Measurements from ENCODE around the gene CXXC4. TPM values are rescaled to one million over a fixed set of nuclear protein-coding genes. Genes with fewer than 3 reads are reported as not detected.

CXXC4 gene
- total and polyA plus RNA-seq, 7 experiments from 2014 or later: 0.42 TPM; not detected in 6

DNA sequence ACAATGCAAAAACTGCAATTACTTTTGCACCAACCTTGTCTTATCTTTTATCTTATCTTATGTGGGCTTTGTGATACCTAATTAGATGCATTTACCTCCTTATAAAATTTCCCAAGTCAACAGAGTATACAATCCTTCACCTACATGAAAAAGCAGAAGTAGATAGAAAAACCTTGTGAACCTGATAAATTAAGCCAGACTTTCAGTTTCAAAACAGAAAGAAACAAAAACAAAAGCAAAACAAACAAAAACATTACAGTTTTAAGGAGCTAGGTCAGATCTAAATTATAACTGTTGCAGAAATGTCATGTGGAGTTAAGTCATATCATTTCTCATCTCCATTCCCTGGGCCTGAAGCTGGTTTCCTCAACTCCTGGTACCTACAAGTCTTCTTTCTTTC lies 24.9 kb upstream of the CXXC4 start:
- intact Hi-C loops (cut with micrococcal nuclease): no loop called here
- no peaks in the 10 kb centered on the region for H3K27me3 ChIP-seq (ENCODE audit: control insufficient read depth in 2 of 2, insufficient read depth in 2 of 2, low read length in 2 of 2)
- Mint-ChIP-seq H3K27me3 (peaks cover 0 to 8% (median 0%) of the 10 kb centered on the region in 5 donors), H3K9me3 (peaks cover 0 to 16% (median 4%) of the 10 kb centered on the region in 11 donors), H3K27ac (no peak overlapping the region), H3K36me3 (no peaks in the 10 kb centered on the region), H3K4me3 (no peak overlapping the region), H3K4me1 (no peaks in the 10 kb centered on the region)
- no peaks in the 10 kb centered on the region for H3K9me3 ChIP-seq (ENCODE audit: control insufficient read depth in 2 of 3, low read length in 3 of 3)
- no peaks in the 10 kb centered on the region for H3K36me3 ChIP-seq (ENCODE audit: control insufficient read depth in 2 of 3, insufficient read depth in 3 of 3, low read length in 3 of 3)
- no peaks in the 10 kb centered on the region for H3K4me1 ChIP-seq (ENCODE audit: control insufficient read depth in 2 of 2, insufficient read depth in 2 of 2, low read length in 2 of 2)
- ATAC-seq (no peak), DNase-seq (no peak)
- ChIA-PET POLR2A (no interaction called here), CTCF (no interaction called here)
- no peak overlapping the region for H3K4me3 ChIP-seq (ENCODE audit: low read length)
- no peak overlapping the region for H3K27ac ChIP-seq (ENCODE audit: low read depth, low read length)

- POLR2A ChIA-PET: no interaction called here
- H3K4me3 ChIP-seq (ENCODE audit: low read length): no peak overlapping the region
Observed at GRCh38 chr4:104516884-104517283, 22.2 kb upstream of the CXXC4 start.

GRCh38 chr4:104508224-104508623 lies 13.5 kb upstream of the CXXC4 start:
- Histone ChIP-seq H3K4me1 (ENCODE audit: control insufficient read depth in 2 of 2, insufficient read depth in 2 of 2, low read length in 2 of 2) (no peaks in the 10 kb centered on the region), H3K36me3 (ENCODE audit: control insufficient read depth in 2 of 3, insufficient read depth in 3 of 3, low read length in 3 of 3) (no peaks in the 10 kb centered on the region), H3K4me3 (ENCODE audit: low read length) (no peak overlapping the region), H3K27me3 (ENCODE audit: control insufficient read depth in 2 of 2, insufficient read depth in 2 of 2, low read length in 2 of 2) (no peaks in the 10 kb centered on the region), H3K9me3 (ENCODE audit: control insufficient read depth in 2 of 3, low read length in 3 of 3) (no peaks in the 10 kb centered on the region), H3K27ac (ENCODE audit: low read depth, low read length) (no peak overlapping the region)
- no peaks in the 10 kb centered on the region for H3K4me1 Mint-ChIP-seq
- no peak overlapping the region for H3K4me3 Mint-ChIP-seq
- no peaks in the 10 kb centered on the region for H3K36me3 Mint-ChIP-seq
- ChIA-PET CTCF (no interaction called here), POLR2A (no interaction called here)
- DNase-seq (no peak), ATAC-seq (no peak)
- H3K27me3 Mint-ChIP-seq: peaks cover 0 to 7% (median 0%) of the 10 kb centered on the region in 5 donors
- no peak overlapping the region for H3K27ac Mint-ChIP-seq
- H3K9me3 Mint-ChIP-seq: peaks cover 0 to 10% (median 0%) of the 10 kb centered on the region in 11 donors
- intact Hi-C loops (cut with micrococcal nuclease): no loop called here

More at GRCh38 chr4:104516884-104517283, 22.2 kb upstream of the CXXC4 start:
- H3K27ac ChIP-seq (ENCODE audit: low read depth, low read length): no peak overlapping the region
- intact Hi-C loops (cut with micrococcal nuclease): no loop called here
- no peaks in the 10 kb centered on the region for H3K4me1 ChIP-seq (ENCODE audit: control insufficient read depth in 2 of 2, insufficient read depth in 2 of 2, low read length in 2 of 2)
- DNase-seq (no peak), ATAC-seq (no peak)
- H3K36me3 ChIP-seq (ENCODE audit: control insufficient read depth in 2 of 3, insufficient read depth in 3 of 3, low read length in 3 of 3): no peaks in the 10 kb centered on the region
- no peaks in the 10 kb centered on the region for H3K27me3 ChIP-seq (ENCODE audit: control insufficient read depth in 2 of 2, insufficient read depth in 2 of 2, low read length in 2 of 2)
- H3K9me3 ChIP-seq (ENCODE audit: control insufficient read depth in 2 of 3, low read length in 3 of 3): no peaks in the 10 kb centered on the region
- CTCF ChIA-PET: no interaction called here
- no peaks in the 10 kb centered on the region for H3K4me1 Mint-ChIP-seq
- H3K27ac Mint-ChIP-seq: no peak overlapping the region
- peaks cover 0 to 16% (median 4%) of the 10 kb centered on the region in 11 donors for H3K9me3 Mint-ChIP-seq
- no peaks in the 10 kb centered on the region for H3K36me3 Mint-ChIP-seq
- peaks cover 0 to 8% (median 0%) of the 10 kb centered on the region in 5 donors for H3K27me3 Mint-ChIP-seq
- H3K4me3 Mint-ChIP-seq: no peak overlapping the region

DNA sequence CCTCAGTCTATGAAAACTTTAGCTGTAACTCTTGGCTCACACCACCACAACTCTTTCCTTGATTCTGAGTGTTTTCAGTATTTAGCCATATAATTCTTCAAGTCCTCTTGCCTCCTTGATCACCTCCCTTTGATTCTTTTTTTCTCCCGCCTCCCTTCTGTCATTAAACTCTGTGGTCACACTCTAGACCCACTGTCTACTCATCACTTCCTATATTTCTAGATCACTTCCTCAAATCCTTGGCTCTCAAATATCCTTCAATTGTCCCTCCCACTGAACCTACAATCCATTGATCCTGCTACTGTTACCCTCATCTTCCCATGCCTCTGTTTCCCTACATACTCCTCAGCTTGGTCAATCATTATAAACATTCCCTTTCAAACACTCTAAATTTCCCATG lies 12.4 kb upstream of the CXXC4 start:
- no peak for ATAC-seq
- Histone ChIP-seq H3K4me1 (ENCODE audit: control insufficient read depth in 2 of 2, insufficient read depth in 2 of 2, low read length in 2 of 2) (no peaks in the 10 kb centered on the region), H3K36me3 (ENCODE audit: control insufficient read depth in 2 of 3, insufficient read depth in 3 of 3, low read length in 3 of 3) (no peaks in the 10 kb centered on the region), H3K27me3 (ENCODE audit: control insufficient read depth in 2 of 2, insufficient read depth in 2 of 2, low read length in 2 of 2) (no peaks in the 10 kb centered on the region), H3K9me3 (ENCODE audit: control insufficient read depth in 2 of 3, low read length in 3 of 3) (no peaks in the 10 kb centered on the region), H3K4me3 (ENCODE audit: low read length) (no peak overlapping the region), H3K27ac (ENCODE audit: low read depth, low read length) (no peak overlapping the region)
- DNase-seq: no peak
- intact Hi-C loops (cut with micrococcal nuclease): no loop called here
- no peaks in the 10 kb centered on the region for H3K4me1 Mint-ChIP-seq
- H3K27me3 Mint-ChIP-seq: peaks cover 0 to 9% (median 3%) of the 10 kb centered on the region in 5 donors
- no peak overlapping the region for H3K27ac Mint-ChIP-seq
- POLR2A ChIA-PET: interaction anchor here (0.6 kb wide), 1 partner anchor 114 kb away, joined by 3 read pairs; no protein-coding TSS in a partner anchor
- H3K4me3 Mint-ChIP-seq: no peak overlapping the region
- H3K36me3 Mint-ChIP-seq: no peaks in the 10 kb centered on the region
- CTCF ChIA-PET: no interaction called here
- H3K9me3 Mint-ChIP-seq: peaks cover 0 to 8% (median 0%) of the 10 kb centered on the region in 11 donors

GRCh38 chr4:104504536-104504935 lies 9.8 kb upstream of the CXXC4 start:
- no peak overlapping the region for H3K27ac ChIP-seq (ENCODE audit: low read depth, low read length)
- no peaks in the 10 kb centered on the region for H3K4me1 Mint-ChIP-seq
- peaks cover 0 to 9% (median 0%) of the 10 kb centered on the region in 11 donors for H3K9me3 Mint-ChIP-seq
- H3K4me1 ChIP-seq (ENCODE audit: control insufficient read depth in 2 of 2, insufficient read depth in 2 of 2, low read length in 2 of 2): no peaks in the 10 kb centered on the region
- ChIA-PET POLR2A (no interaction called here), CTCF (no interaction called here)
- H3K36me3 Mint-ChIP-seq: no peaks in the 10 kb centered on the region
- no peaks in the 10 kb centered on the region for H3K27me3 ChIP-seq (ENCODE audit: control insufficient read depth in 2 of 2, insufficient read depth in 2 of 2, low read length in 2 of 2)
- intact Hi-C loops (cut with micrococcal nuclease): no loop called here
- no peak overlapping the region for H3K4me3 Mint-ChIP-seq
- no peaks in the 10 kb centered on the region for H3K9me3 ChIP-seq (ENCODE audit: control insufficient read depth in 2 of 3, low read length in 3 of 3)
- ATAC-seq (no peak), DNase-seq (no peak)
- no peak overlapping the region for H3K27ac Mint-ChIP-seq
- peaks cover 0 to 18% (median 12%) of the 10 kb centered on the region in 5 donors for H3K27me3 Mint-ChIP-seq
- no peak overlapping the region for H3K4me3 ChIP-seq (ENCODE audit: low read length)
- H3K36me3 ChIP-seq (ENCODE audit: control insufficient read depth in 2 of 3, insufficient read depth in 3 of 3, low read length in 3 of 3): no peaks in the 10 kb centered on the region

- Histone ChIP-seq H3K4me3 (ENCODE audit: low read length) (no peak overlapping the region), H3K4me1 (ENCODE audit: control insufficient read depth in 2 of 2, insufficient read depth in 2 of 2, low read length in 2 of 2) (no peaks in the 10 kb centered on the region), H3K36me3 (ENCODE audit: control insufficient read depth in 2 of 3, insufficient read depth in 3 of 3, low read length in 3 of 3) (no peaks in the 10 kb centered on the region), H3K9me3 (ENCODE audit: control insufficient read depth in 2 of 3, low read length in 3 of 3) (no peaks in the 10 kb centered on the region), H3K27me3 (ENCODE audit: control insufficient read depth in 2 of 2, insufficient read depth in 2 of 2, low read length in 2 of 2) (no peaks in the 10 kb centered on the region), H3K27ac (ENCODE audit: low read depth, low read length) (no peak overlapping the region)
- DNase-seq: no peak
- Mint-ChIP-seq H3K9me3 (peaks cover 0 to 9% (median 0%) of the 10 kb centered on the region in 11 donors), H3K4me3 (no peak overlapping the region), H3K36me3 (no peaks in the 10 kb centered on the region), H3K27me3 (peaks cover 0 to 30% (median 24%) of the 10 kb centered on the region in 5 donors), H3K27ac (no peak overlapping the region), H3K4me1 (no peaks in the 10 kb centered on the region)
- ATAC-seq: no peak
- ChIA-PET POLR2A (no interaction called here), CTCF (no interaction called here)
- intact Hi-C loops (cut with micrococcal nuclease): no loop called here
Observed at GRCh38 chr4:104502471-104502870, 7.8 kb upstream of the CXXC4 start.

GRCh38 chr4:104501290-104501689 lies 6.6 kb upstream of the CXXC4 start:
- no peaks in the 10 kb centered on the region for H3K4me1 ChIP-seq (ENCODE audit: control insufficient read depth in 2 of 2, insufficient read depth in 2 of 2, low read length in 2 of 2)
- H3K27me3 ChIP-seq (ENCODE audit: control insufficient read depth in 2 of 2, insufficient read depth in 2 of 2, low read length in 2 of 2): no peaks in the 10 kb centered on the region
- H3K27me3 Mint-ChIP-seq: peaks cover under 1 to 40% (median 24%) of the 10 kb centered on the region in 5 donors
- no peaks in the 10 kb centered on the region for H3K9me3 ChIP-seq (ENCODE audit: control insufficient read depth in 2 of 3, low read length in 3 of 3)
- no peak overlapping the region for H3K4me3 ChIP-seq (ENCODE audit: low read length)
- H3K36me3 Mint-ChIP-seq: no peaks in the 10 kb centered on the region
- no peak overlapping the region for H3K4me3 Mint-ChIP-seq
- intact Hi-C loops (cut with micrococcal nuclease): no loop called here
- CTCF ChIA-PET: no interaction called here
- H3K4me1 Mint-ChIP-seq: no peaks in the 10 kb centered on the region
- no peak overlapping the region for H3K27ac Mint-ChIP-seq
- no peak overlapping the region for H3K27ac ChIP-seq (ENCODE audit: low read depth, low read length)
- H3K36me3 ChIP-seq (ENCODE audit: control insufficient read depth in 2 of 3, insufficient read depth in 3 of 3, low read length in 3 of 3): no peaks in the 10 kb centered on the region
- H3K9me3 Mint-ChIP-seq: peaks cover 0 to 9% (median 0%) of the 10 kb centered on the region in 11 donors
- ATAC-seq: no peak
- POLR2A ChIA-PET: no interaction called here
- DNase-seq: no peak

Data from naive thymus-derived CD4-positive, alpha-beta T cell (primary cell).